H1 (cell line): ENCODE measurements around the gene PAQR8. TPM values are rescaled to one million over a fixed set of nuclear protein-coding genes. Genes with fewer than 3 reads are reported as not detected.

Experiments used
- CTCF ChIA-PET: fragments of 300-600 bp; sonication (Branson Sonifier 250); formaldehyde crosslinking; loops from one replicate; lab custom pipeline; 2021; ENCODE audit not compliant: partially characterized antibody; lab: Charles Lee
- POLR2A ChIA-PET: fragments of 300-600 bp; sonication (Branson Sonifier 250); formaldehyde crosslinking; loops from one replicate; lab custom pipeline; 2021; ENCODE audit warnings: inconsistent platforms; ENCODE audit not compliant: partially characterized antibody; lab: Charles Lee
- DNase-seq, 2 experiments: peaks; one replicate each; pipeline versions ENCODE4 v3.0.0 to v3.0.0-alpha.2; 2010 to 2022; ENCODE audit warnings: low spot score in 2 of 2, low read depth in 1 of 2, mixed read lengths in 1 of 2
- FAIRE-seq: peaks from 2 replicates; lab custom pipeline; 2011; peaks lifted over from hg19 to GRCh38; lab: Jason Lieb, UNC
- H2AFZ ChIP-seq: 2 replicates; pipeline ENCODE4 v1.8.1; 2012; ENCODE audit warnings: low read length, inconsistent platforms
- H2AK5ac ChIP-seq: 2 replicates; pipeline ENCODE4 v1.6.1; 2013; ENCODE audit warnings: low read depth, low read length
- H2BK120ac ChIP-seq: replicated peaks from 2 replicates; pipeline ENCODE3; 2013; ENCODE audit warnings: low read depth, low read length, inconsistent platforms
- H2BK12ac ChIP-seq: 2 replicates; pipeline ENCODE4 v1.6.1; 2013; ENCODE audit warnings: low read depth, low read length
- H2BK15ac ChIP-seq: 2 replicates; pipeline ENCODE4 v1.6.1; 2013; ENCODE audit warnings: low read length
- H2BK20ac ChIP-seq: 2 replicates; pipeline ENCODE4 v1.6.1; 2013; ENCODE audit warnings: low read length
- H2BK5ac ChIP-seq: 2 replicates; pipeline ENCODE4 v1.6.1; 2013; ENCODE audit warnings: low read depth, low read length
- H3K14ac ChIP-seq: 2 replicates; pipeline ENCODE4 v1.6.1; 2013; ENCODE audit warnings: inconsistent platforms; ENCODE audit not compliant: insufficient read length
- H3K18ac ChIP-seq: 2 replicates; pipeline ENCODE4 v1.6.1; 2013; ENCODE audit warnings: low read length; ENCODE audit errors: extremely low read depth
- H3K23ac ChIP-seq: 2 replicates; pipeline ENCODE4 v1.6.1; 2013; ENCODE audit warnings: inconsistent platforms; ENCODE audit not compliant: insufficient read length
- H3K23me2 ChIP-seq: 2 replicates; pipeline ENCODE4 v1.6.1; 2013; ENCODE audit warnings: low read depth, low read length
- H3K27ac ChIP-seq: 2 replicates; pipeline ENCODE4 v1.6.1; 2011; ENCODE audit warnings: low read depth, low read length, inconsistent platforms
- H3K27me3 ChIP-seq, 4 experiments: replicated peaks in 1 of 4; 1 replicate in 1 of 4; 2 replicates in 3 of 4; pipeline versions ENCODE4 v1.6.1 to v1.8.1; 2011 to 2013; ENCODE audit warnings: low read length in 3 of 4, mild to moderate bottlenecking in 3 of 4, inconsistent platforms in 2 of 4, mixed read lengths in 2 of 4, moderate library complexity in 1 of 4; ENCODE audit not compliant: control insufficient read depth in 3 of 4, insufficient read depth in 3 of 4; ENCODE audit errors: extremely low read depth in 1 of 4
- H3K36me3 ChIP-seq, 4 experiments: 2 replicates each; pipeline versions ENCODE4 v1.6.1 to v1.8.1; 2011 to 2013; ENCODE audit warnings: mild to moderate bottlenecking in 4 of 4, low read length in 3 of 4, moderate library complexity in 2 of 4, control low read depth in 1 of 4, inconsistent platforms in 1 of 4; ENCODE audit not compliant: insufficient read depth in 4 of 4, control insufficient read depth in 2 of 4
- H3K4ac ChIP-seq: replicated peaks from 2 replicates; pipeline ENCODE3; 2013; ENCODE audit warnings: low read length, low read depth, mixed read lengths, inconsistent platforms; ENCODE audit not compliant: insufficient read length
- H3K4me1 ChIP-seq, 4 experiments: replicated peaks in 1 of 4; 1 replicate in 1 of 4; 2 replicates in 3 of 4; pipeline versions ENCODE4 v1.6.1 to v1.8.1; 2011 to 2013; ENCODE audit warnings: low read length in 3 of 4, inconsistent platforms in 2 of 4, mixed read lengths in 1 of 4; ENCODE audit not compliant: insufficient read depth in 4 of 4, control insufficient read depth in 3 of 4
- H3K4me2 ChIP-seq, 2 experiments: 2 replicates each; pipeline versions ENCODE4 v1.6.1 to v1.8.1; 2011 to 2013; ENCODE audit warnings: low read depth in 2 of 2, low read length in 2 of 2, control low read depth in 1 of 2, inconsistent platforms in 1 of 2, mild to moderate bottlenecking in 1 of 2; ENCODE audit not compliant: insufficient read depth in 1 of 2
- H3K4me3 ChIP-seq, 4 experiments: fragments of 200-600, 300-600 bp in 1 of 4; sonication (generic), shearing (Covaris generic), sonication (Bioruptor Twin) in 1 of 4; 2 replicates each; pipeline versions ENCODE4 v1.5.1 to v1.8.1; 2011 to 2016; ENCODE audit warnings: low read length in 4 of 4, low read depth in 3 of 4, control low read depth in 2 of 4, inconsistent platforms in 2 of 4, mild to moderate bottlenecking in 2 of 4, mixed read lengths in 1 of 4, moderate library complexity in 1 of 4; ENCODE audit not compliant: insufficient read depth in 2 of 4; ENCODE audit errors: extremely low read depth in 1 of 4
- H3K56ac ChIP-seq: replicated peaks from 2 replicates; pipeline ENCODE3; 2013; ENCODE audit warnings: low read depth, mild to moderate bottlenecking, mixed read lengths, low read length, inconsistent platforms; ENCODE audit not compliant: insufficient read length
- H3K79me1 ChIP-seq: 2 replicates; pipeline ENCODE4 v1.6.1; 2013; ENCODE audit warnings: low read depth, low read length, control low read depth
- H3K79me2 ChIP-seq, 2 experiments: 2 replicates each; pipeline versions ENCODE4 v1.6.1 to v1.8.1; 2012 to 2013; ENCODE audit warnings: low read length in 2 of 2, mild to moderate bottlenecking in 2 of 2, inconsistent platforms in 1 of 2; ENCODE audit not compliant: insufficient read depth in 2 of 2, control insufficient read depth in 1 of 2
- H3K9ac ChIP-seq, 4 experiments: replicated peaks in 1 of 4; 1 replicate in 1 of 4; 2 replicates in 3 of 4; pipeline versions ENCODE4 v1.6.1 to v1.8.1; 2011 to 2013; ENCODE audit warnings: low read depth in 3 of 4, low read length in 3 of 4, control low read depth in 2 of 4, mild to moderate bottlenecking in 2 of 4, moderate library complexity in 2 of 4, inconsistent platforms in 1 of 4; ENCODE audit errors: extremely low read depth in 1 of 4
- H3K9me3 ChIP-seq, 2 experiments: 2 replicates each; pipeline versions ENCODE4 v1.6.1 to v1.8.1; 2012 to 2013; ENCODE audit warnings: mild to moderate bottlenecking in 2 of 2, moderate library complexity in 2 of 2, control low read depth in 1 of 2, inconsistent platforms in 1 of 2, low read depth in 1 of 2, low read length in 1 of 2, mixed read lengths in 1 of 2; ENCODE audit not compliant: insufficient read depth in 2 of 2
- H4K20me1 ChIP-seq, 2 experiments: replicated peaks in 1 of 2; 2 replicates each; pipeline versions ENCODE3 to v1.8.1; 2011 to 2013; ENCODE audit warnings: inconsistent platforms in 2 of 2, low read length in 2 of 2, mild to moderate bottlenecking in 1 of 2; ENCODE audit not compliant: insufficient read depth in 2 of 2, control insufficient read depth in 1 of 2
- H4K5ac ChIP-seq: 2 replicates; pipeline ENCODE4 v1.6.1; 2013; ENCODE audit warnings: low read length, low read depth, mixed read lengths, inconsistent platforms; ENCODE audit not compliant: insufficient read length
- H4K8ac ChIP-seq: 2 replicates; pipeline ENCODE4 v1.8.0; 2013; ENCODE audit warnings: mild to moderate bottlenecking, moderate library complexity, low read length, inconsistent platforms; ENCODE audit not compliant: insufficient read depth; ENCODE audit errors: extremely low read depth
- H4K91ac ChIP-seq: replicated peaks from 2 replicates; pipeline ENCODE3; 2013; ENCODE audit warnings: low read length, mixed read lengths, inconsistent platforms; ENCODE audit not compliant: insufficient read length
- CBX8 ChIP-seq: fragments of 300-800, 300-1000 bp; sonication (generic); IDR thresholded peaks from 2 replicates; pipeline ENCODE4 v1.7.1; 2016; ENCODE audit warnings: low read depth, low read length, borderline replicate concordance
- CEBPB ChIP-seq: IDR thresholded peaks from 2 replicates; pipeline ENCODE4 v1.6.1; 2012; ENCODE audit warnings: low read depth, low read length
- KDM1A ChIP-seq: fragments of 200-600, 300-600 bp; sonication (generic); IDR thresholded peaks from 2 replicates; pipeline ENCODE4 v1.7.1; 2016; ENCODE audit warnings: mild to moderate bottlenecking, low read length, borderline replicate concordance
- NRF1 ChIP-seq: IDR thresholded peaks from 2 replicates; pipeline ENCODE4 v1.6.1; 2011; ENCODE audit warnings: mild to moderate bottlenecking, low read depth, low read length, improper control_type of control experiment
- RAD21 ChIP-seq, 2 experiments: IDR thresholded peaks in 1 of 2; conservative IDR thresholded peaks in 1 of 2; 2 replicates each; pipeline ENCODE4 v1.6.1; 2011; ENCODE audit warnings: low read depth in 2 of 2, low read length in 2 of 2, improper control_type of control experiment in 1 of 2, inconsistent platforms in 1 of 2, mild to moderate bottlenecking in 1 of 2, moderate library complexity in 1 of 2
- SAP30 ChIP-seq: fragments of 300-600 bp; sonication (generic); IDR thresholded peaks from 2 replicates; pipeline ENCODE4 v1.7.1; 2012; ENCODE audit warnings: low read length, moderate library complexity, mild to moderate bottlenecking, inconsistent platforms; ENCODE audit not compliant: insufficient read depth, insufficient replicate concordance
- SUZ12 ChIP-seq: fragments of 200-600 bp; sonication (generic); IDR thresholded peaks from 2 replicates; pipeline ENCODE4 v1.6.1; 2012; ENCODE audit warnings: mild to moderate bottlenecking, inconsistent platforms, low read length, moderate library complexity, mixed read lengths
- WGBS, 2 experiments: shearing (Covaris generic) in 1 of 2; methylation state at CpG; one replicate each; pipeline versions ENCODE4 v1.1.6 to v1.1.7; 2013 to 2015; ENCODE audit warnings: low lambda C conversion rate in 2 of 2, mixed read lengths in 2 of 2, inconsistent platforms in 1 of 2, low coverage in 1 of 2, missing lambda C conversion rate in 1 of 2; ENCODE audit not compliant: insufficient replicate concordance in 2 of 2, insufficient coverage in 1 of 2, insufficient read length in 1 of 2; ENCODE audit errors: extremely low coverage in 1 of 2, missing lambda C conversion rate in 1 of 2; 5-methylcytosine and 5-hydroxymethylcytosine counted together
- polyA plus RNA-seq, 7 experiments: library from polyadenylated mRNA; depleted of rRNA in 3 of 7; stranded (reverse) in 5 of 7; unstranded in 2 of 7; fragments of >200 nt in 5 of 7; fragments of 200-250 nt in 2 of 7; gene quantifications; 1 replicate in 5 of 7; 2 replicates in 1 of 7; 4 replicates in 1 of 7; pipeline versions ENCODE4 v1.2.1 to v1.2.3, GENCODE V29; 2011 to 2013; ENCODE audit warnings: missing spikeins in 2 of 7, mixed read lengths in 2 of 7
- total RNA-seq: library from RNA; stranded (reverse); fragmentation: NEBNext Ultra II Directional; extraction: Animal tissue kit (Norgen Biotek cat#: 25700); gene quantifications from 2 replicates; pipeline ENCODE4 v1.2.1, GENCODE V29; 2021
- TF ChIP-seq, protein P1 (sequence below): IDR thresholded peaks from 2 replicates; pipeline ENCODE4 v1.6.1; 2012; ENCODE audit warnings: low read length, inconsistent platforms

PAQR8 gene
- total and polyA plus RNA-seq, 2 of the 8 experiments (the other 6 are each of a cell fraction or from before 2014, with no cell fraction given) = 7.6 to 9.6 TPM

- H3K4me2 ChIP-seq = no peak overlapping the region
- POLR2A ChIA-PET = no interaction called here
Observed at GRCh38 chr6:52423448-52423847, 61.5 kb downstream of the PAQR8 start.

More at GRCh38 chr6:52423448-52423847, 61.5 kb downstream of the PAQR8 start:
- Histone ChIP-seq H3K79me2 (no peaks in the 10 kb centered on the region), H4K20me1 (no peaks in the 10 kb centered on the region), H3K27ac (no peak overlapping the region), H2BK20ac (no peak overlapping the region), H2AK5ac (no peak overlapping the region), H3K27me3 (no peaks in the 10 kb centered on the region), H3K4me1 (peaks cover 0 to 4% (median 0%) of the 10 kb centered on the region in 4 experiments; a peak in 1 of 7 replicates)
- CTCF ChIA-PET = interaction anchor here (0.8 to 1.4 kb wide), 3 partner anchors 8 to 152 kb away, joined by 3 to 4 read pairs (median 3); no protein-coding TSS in a partner anchor
- DNase-seq = no peak
- WGBS, 2 experiments = 69% methylated on average over 2 of the region's 3 CpGs; no CpG with 5 or more reads in 1 of the 2 experiments
- no peak for TF ChIP-seq NRF1
- no peak for TF ChIP-seq SUZ12
- no peak for TF ChIP-seq CEBPB
- no peak for TF ChIP-seq KDM1A
- TF ChIP-seq, protein P1, sequence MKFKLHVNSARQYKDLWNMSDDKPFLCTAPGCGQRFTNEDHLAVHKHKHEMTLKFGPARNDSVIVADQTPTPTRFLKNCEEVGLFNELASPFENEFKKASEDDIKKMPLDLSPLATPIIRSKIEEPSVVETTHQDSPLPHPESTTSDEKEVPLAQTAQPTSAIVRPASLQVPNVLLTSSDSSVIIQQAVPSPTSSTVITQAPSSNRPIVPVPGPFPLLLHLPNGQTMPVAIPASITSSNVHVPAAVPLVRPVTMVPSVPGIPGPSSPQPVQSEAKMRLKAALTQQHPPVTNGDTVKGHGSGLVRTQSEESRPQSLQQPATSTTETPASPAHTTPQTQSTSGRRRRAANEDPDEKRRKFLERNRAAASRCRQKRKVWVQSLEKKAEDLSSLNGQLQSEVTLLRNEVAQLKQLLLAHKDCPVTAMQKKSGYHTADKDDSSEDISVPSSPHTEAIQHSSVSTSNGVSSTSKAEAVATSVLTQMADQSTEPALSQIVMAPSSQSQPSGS = no peak
- TF ChIP-seq SAP30 = no peak
- no peak for TF ChIP-seq RAD21 (IDR thresholded peaks at IDR 0.05 in 1 of 2, conservative IDR thresholded peaks at IDR 0.05 in 1 of 2; ENCODE audit: low read depth in 2 of 2, low read length in 2 of 2)
- no peak for TF ChIP-seq CBX8
- TF ChIP-seq, all 59 proteins: peak for 0
- Histone ChIP-seq H3K4me3 (no peak overlapping the region), H2BK5ac (no peak overlapping the region), H4K91ac (no peak overlapping the region), H3K9me3 (no peaks in the 10 kb centered on the region), H2AFZ (no peak overlapping the region), H3K36me3 (no peaks in the 10 kb centered on the region), H3K9ac (no peak overlapping the region), H3K14ac (no peak overlapping the region), H3K4ac (no peak overlapping the region), H2BK120ac (no peak overlapping the region), H2BK15ac (no peak overlapping the region), H3K23ac (no peak overlapping the region), H3K23me2 (peaks cover 11% of the 10 kb centered on the region), H3K18ac (no peak overlapping the region), H4K8ac (no peak overlapping the region), H2BK12ac (no peak overlapping the region), H3K56ac (no peak overlapping the region), H4K5ac (no peak overlapping the region), H3K79me1 (no peaks in the 10 kb centered on the region)
- no peak for FAIRE-seq
